ENCODE results near the gene PIEZO1. TPM values are rescaled to one million over a fixed set of nuclear protein-coding genes. Genes with fewer than 3 reads are reported as not detected.

The PIEZO1 gene
- total and polyA plus RNA-seq, 9 of the 15 experiments (the other 6 are each of a cell fraction or from before 2014, with no cell fraction given), result 3.6 to 432 (median 131) TPM

DNA sequence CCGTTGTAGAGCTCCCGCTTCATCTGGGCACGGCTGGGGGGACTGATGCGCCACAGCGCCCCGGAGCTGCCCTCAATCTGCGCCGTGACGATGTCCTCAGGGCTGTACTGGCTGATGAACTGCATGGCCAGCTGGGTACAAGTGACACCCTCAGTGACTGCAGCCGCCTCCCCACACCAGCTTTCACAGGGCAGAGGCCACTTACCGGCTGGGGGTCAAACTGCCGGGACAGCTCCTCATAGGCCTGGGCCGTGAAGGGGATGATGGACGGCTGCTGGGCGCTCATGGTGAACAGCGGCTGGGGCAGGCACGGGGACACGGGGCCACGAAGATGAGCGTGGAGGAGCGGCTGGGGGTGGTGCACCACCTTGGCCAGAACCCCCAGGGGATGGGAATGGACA lies 68.4 kb downstream of the PIEZO1 start:
- CTCF ChIA-PET (ENCODE audit: low intra/inter-chr PET ratio), result no interaction called here
- WGBS (ENCODE audit: insufficient coverage, low coverage, missing lambda C conversion rate), result 95% methylated on average over 21 of the region's 21 CpGs
- H3K27me3 ChIP-seq (ENCODE audit: control insufficient read depth in 2 of 2, insufficient read depth in 2 of 2, low read length in 2 of 2), result no peaks in the 10 kb centered on the region; a peak in 1 of 5 replicates
- peaks cover 3% of the 10 kb centered on the region for H3K9me1 ChIP-seq (ENCODE audit: control insufficient read depth, insufficient read depth, low read length)
- 0 out of 2 replicates have a peak, but pooled peaks cover 2% of the 10 kb centered on the region for H3K9me3 ChIP-seq (replicated peaks; ENCODE audit: control insufficient read depth, insufficient read depth, low read depth, low read length)
- no peak for FAIRE-seq
- H3K4me3 ChIP-seq, result no peak overlapping the region
- peaks cover 12% of the 10 kb centered on the region; the same call in 1 of the 2 replicates for H4K20me1 ChIP-seq (replicated peaks; ENCODE audit: control insufficient read depth, insufficient read depth, low read length)
- H3K36me3 ChIP-seq (ENCODE audit: control insufficient read depth, insufficient read depth, low read length), result peaks cover 95% of the 10 kb centered on the region
- no peak overlapping the region for H2AFZ ChIP-seq (ENCODE audit: low read depth, low read length)
- H3K79me2 ChIP-seq (ENCODE audit: control insufficient read depth, insufficient read depth, low read length), result peaks cover 2% of the 10 kb centered on the region; the same call in 2 of the 3 replicates
- no peak overlapping the region for H3K4me2 ChIP-seq (ENCODE audit: insufficient read depth, low read length)
- intact Hi-C loops (cut with micrococcal nuclease), result no loop called here
- H3K9ac ChIP-seq (ENCODE audit: insufficient read depth in 1 of 2, low read depth in 2 of 2, low read length in 2 of 2), result no peak overlapping the region
- peaks cover 0 to 66% of the 10 kb centered on the region in 2 experiments; a peak in 1 of 5 replicates for H3K4me1 ChIP-seq (replicated peaks in 1 of 2; ENCODE audit: control insufficient read depth in 2 of 2, insufficient read depth in 2 of 2, low read length in 2 of 2)
- no peak for DNase-seq (ENCODE audit: extremely low read depth in 1 of 4, low spot score in 3 of 4)
- H3K27ac ChIP-seq (ENCODE audit: extremely low read depth, low read depth, low read length), result no peak overlapping the region
- in situ Hi-C loops (cut with MboI), result no loop called here
- POLR2A ChIA-PET, result interaction anchor here (0.8 to 3.3 kb wide), 5 partner anchors 9 to 72 kb away, joined by 3 to 12 read pairs (median 5); no protein-coding TSS in a partner anchor
- BruUV-seq (replicated peaks), result no TSS peak
- no peak for ATAC-seq
- no peak for TF ChIP-seq KDM4B (IDR thresholded peaks at IDR 0.05; ENCODE audit: borderline replicate concordance in 2 of 2, low read depth in 1 of 2)
- TF ChIP-seq RBFOX2 (IDR thresholded peaks at IDR 0.05; ENCODE audit: low read depth, low read length), result peak; percentile 25; the same call in 1 of the 2 replicates
- peak; percentile 8 for TF ChIP-seq FIP1L1 (IDR thresholded peaks at IDR 0.05; ENCODE audit: low read depth, low read length, poor library complexity, severe bottlenecking)
- TF ChIP-seq, protein P1, sequence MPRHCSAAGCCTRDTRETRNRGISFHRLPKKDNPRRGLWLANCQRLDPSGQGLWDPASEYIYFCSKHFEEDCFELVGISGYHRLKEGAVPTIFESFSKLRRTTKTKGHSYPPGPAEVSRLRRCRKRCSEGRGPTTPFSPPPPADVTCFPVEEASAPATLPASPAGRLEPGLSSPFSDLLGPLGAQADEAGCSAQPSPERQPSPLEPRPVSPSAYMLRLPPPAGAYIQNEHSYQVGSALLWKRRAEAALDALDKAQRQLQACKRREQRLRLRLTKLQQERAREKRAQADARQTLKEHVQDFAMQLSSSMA (CRISPR knock-in tag; IDR thresholded peaks at IDR 0.05), result no peak
- TF ChIP-seq KAT2B (IDR thresholded peaks at IDR 0.05; ENCODE audit: low read depth, low read length), result no peak
- no peak for TF ChIP-seq NCOA4 (IDR thresholded peaks at IDR 0.05; ENCODE audit: partially characterized antibody)
- TF ChIP-seq SIN3B (IDR thresholded peaks at IDR 0.05; ENCODE audit: low read depth), result no peak
- TF ChIP-seq, protein P2, sequence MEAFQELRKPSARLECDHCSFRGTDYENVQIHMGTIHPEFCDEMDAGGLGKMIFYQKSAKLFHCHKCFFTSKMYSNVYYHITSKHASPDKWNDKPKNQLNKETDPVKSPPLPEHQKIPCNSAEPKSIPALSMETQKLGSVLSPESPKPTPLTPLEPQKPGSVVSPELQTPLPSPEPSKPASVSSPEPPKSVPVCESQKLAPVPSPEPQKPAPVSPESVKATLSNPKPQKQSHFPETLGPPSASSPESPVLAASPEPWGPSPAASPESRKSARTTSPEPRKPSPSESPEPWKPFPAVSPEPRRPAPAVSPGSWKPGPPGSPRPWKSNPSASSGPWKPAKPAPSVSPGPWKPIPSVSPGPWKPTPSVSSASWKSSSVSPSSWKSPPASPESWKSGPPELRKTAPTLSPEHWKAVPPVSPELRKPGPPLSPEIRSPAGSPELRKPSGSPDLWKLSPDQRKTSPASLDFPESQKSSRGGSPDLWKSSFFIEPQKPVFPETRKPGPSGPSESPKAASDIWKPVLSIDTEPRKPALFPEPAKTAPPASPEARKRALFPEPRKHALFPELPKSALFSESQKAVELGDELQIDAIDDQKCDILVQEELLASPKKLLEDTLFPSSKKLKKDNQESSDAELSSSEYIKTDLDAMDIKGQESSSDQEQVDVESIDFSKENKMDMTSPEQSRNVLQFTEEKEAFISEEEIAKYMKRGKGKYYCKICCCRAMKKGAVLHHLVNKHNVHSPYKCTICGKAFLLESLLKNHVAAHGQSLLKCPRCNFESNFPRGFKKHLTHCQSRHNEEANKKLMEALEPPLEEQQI (IDR thresholded peaks at IDR 0.05), result no peak
- TF ChIP-seq FOXK2 (conservative IDR thresholded peaks at IDR 0.05 in 1 of 2, IDR thresholded peaks at IDR 0.05 in 1 of 2; ENCODE audit: low read depth in 2 of 2), result no peak
- TF ChIP-seq, protein P3, sequence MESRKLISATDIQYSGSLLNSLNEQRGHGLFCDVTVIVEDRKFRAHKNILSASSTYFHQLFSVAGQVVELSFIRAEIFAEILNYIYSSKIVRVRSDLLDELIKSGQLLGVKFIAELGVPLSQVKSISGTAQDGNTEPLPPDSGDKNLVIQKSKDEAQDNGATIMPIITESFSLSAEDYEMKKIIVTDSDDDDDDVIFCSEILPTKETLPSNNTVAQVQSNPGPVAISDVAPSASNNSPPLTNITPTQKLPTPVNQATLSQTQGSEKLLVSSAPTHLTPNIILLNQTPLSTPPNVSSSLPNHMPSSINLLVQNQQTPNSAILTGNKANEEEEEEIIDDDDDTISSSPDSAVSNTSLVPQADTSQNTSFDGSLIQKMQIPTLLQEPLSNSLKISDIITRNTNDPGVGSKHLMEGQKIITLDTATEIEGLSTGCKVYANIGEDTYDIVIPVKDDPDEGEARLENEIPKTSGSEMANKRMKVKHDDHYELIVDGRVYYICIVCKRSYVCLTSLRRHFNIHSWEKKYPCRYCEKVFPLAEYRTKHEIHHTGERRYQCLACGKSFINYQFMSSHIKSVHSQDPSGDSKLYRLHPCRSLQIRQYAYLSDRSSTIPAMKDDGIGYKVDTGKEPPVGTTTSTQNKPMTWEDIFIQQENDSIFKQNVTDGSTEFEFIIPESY (CRISPR knock-in tag; IDR thresholded peaks at IDR 0.05), result peak; percentile 34; the same call in 1 of the 2 replicates
- TF ChIP-seq, protein P4, sequence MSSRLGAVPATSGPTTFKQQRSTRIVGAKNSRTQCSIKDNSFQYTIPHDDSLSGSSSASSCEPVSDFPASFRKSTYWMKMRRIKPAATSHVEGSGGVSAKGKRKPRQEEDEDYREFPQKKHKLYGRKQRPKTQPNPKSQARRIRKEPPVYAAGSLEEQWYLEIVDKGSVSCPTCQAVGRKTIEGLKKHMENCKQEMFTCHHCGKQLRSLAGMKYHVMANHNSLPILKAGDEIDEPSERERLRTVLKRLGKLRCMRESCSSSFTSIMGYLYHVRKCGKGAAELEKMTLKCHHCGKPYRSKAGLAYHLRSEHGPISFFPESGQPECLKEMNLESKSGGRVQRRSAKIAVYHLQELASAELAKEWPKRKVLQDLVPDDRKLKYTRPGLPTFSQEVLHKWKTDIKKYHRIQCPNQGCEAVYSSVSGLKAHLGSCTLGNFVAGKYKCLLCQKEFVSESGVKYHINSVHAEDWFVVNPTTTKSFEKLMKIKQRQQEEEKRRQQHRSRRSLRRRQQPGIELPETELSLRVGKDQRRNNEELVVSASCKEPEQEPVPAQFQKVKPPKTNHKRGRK (tag; IDR thresholded peaks at IDR 0.05), result no peak
- TF ChIP-seq, protein P5, sequence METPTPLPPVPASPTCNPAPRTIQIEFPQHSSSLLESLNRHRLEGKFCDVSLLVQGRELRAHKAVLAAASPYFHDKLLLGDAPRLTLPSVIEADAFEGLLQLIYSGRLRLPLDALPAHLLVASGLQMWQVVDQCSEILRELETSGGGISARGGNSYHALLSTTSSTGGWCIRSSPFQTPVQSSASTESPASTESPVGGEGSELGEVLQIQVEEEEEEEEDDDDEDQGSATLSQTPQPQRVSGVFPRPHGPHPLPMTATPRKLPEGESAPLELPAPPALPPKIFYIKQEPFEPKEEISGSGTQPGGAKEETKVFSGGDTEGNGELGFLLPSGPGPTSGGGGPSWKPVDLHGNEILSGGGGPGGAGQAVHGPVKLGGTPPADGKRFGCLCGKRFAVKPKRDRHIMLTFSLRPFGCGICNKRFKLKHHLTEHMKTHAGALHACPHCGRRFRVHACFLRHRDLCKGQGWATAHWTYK (CRISPR knock-in tag; IDR thresholded peaks at IDR 0.05), result no peak
- TF ChIP-seq ZSCAN32 (CRISPR knock-in tag; IDR thresholded peaks at IDR 0.05), result no peak
- TF ChIP-seq NFE2 (IDR thresholded peaks at IDR 0.05; ENCODE audit: low read depth), result no peak
